MCF 10A (cell line): ENCODE data around the gene SELENOP. TPM values are rescaled to one million over a fixed set of nuclear protein-coding genes. Genes with fewer than 3 reads are reported as not detected.

Experiments
- BruUV-seq: library from RNA; stranded (reverse); fragments of 400-500 nt; replicated peaks from 2 replicates; lab custom pipeline; 2021; lab: Mats Ljungman, UMichigan
- CTCF ChIA-PET: fragments of 300-600 bp; sonication (Branson Sonifier 250); formaldehyde crosslinking; extraction: SDS; loops from one replicate; lab custom pipeline; 2021; ENCODE audit warnings: antibody characterized with exemption, inconsistent platforms; lab: Yijun Ruan, JAX
- POLR2A ChIA-PET: fragments of 300-600, 350-650 bp; sonication (Branson Sonifier 250); formaldehyde crosslinking; extraction: SDS; loops from one replicate; lab custom pipeline; 2020; ENCODE audit warnings: antibody characterized with exemption, inconsistent platforms; lab: Yijun Ruan, JAX
- DNase-seq: peaks from one replicate; pipeline ENCODE4 v3.0.0-alpha.2; 2018; ENCODE audit not compliant: unreplicated experiment
- H3K27ac Mint-ChIP-seq: one replicate; pipeline ENCODE4 v1.8.0; 2022; ENCODE audit warnings: mild to moderate bottlenecking, low read depth, mixed read lengths; ENCODE audit not compliant: unreplicated experiment
- H3K27me3 Mint-ChIP-seq: one replicate; pipeline ENCODE4 v1.8.0; 2022; ENCODE audit warnings: mixed read lengths; ENCODE audit not compliant: insufficient read depth, unreplicated experiment
- H3K36me3 Mint-ChIP-seq: one replicate; pipeline ENCODE4 v1.8.0; 2022; ENCODE audit warnings: mild to moderate bottlenecking, moderate library complexity, mixed read lengths; ENCODE audit not compliant: insufficient read depth, unreplicated experiment
- H3K4me1 Mint-ChIP-seq: one replicate; pipeline ENCODE4 v1.8.0; 2022; ENCODE audit warnings: mixed read lengths; ENCODE audit not compliant: insufficient read depth, unreplicated experiment
- H3K4me3 Mint-ChIP-seq: one replicate; pipeline ENCODE4 v1.8.0; 2022; ENCODE audit warnings: mild to moderate bottlenecking, moderate library complexity, mixed read lengths; ENCODE audit not compliant: unreplicated experiment
- H3K9me3 Mint-ChIP-seq: one replicate; pipeline ENCODE4 v1.8.0; 2022; ENCODE audit warnings: mixed read lengths; ENCODE audit not compliant: unreplicated experiment
- CTCF ChIP-seq: fragments of 200-600 bp; IDR thresholded peaks from one replicate; pipeline ENCODE4 v1.8.0; 2022; ENCODE audit warnings: antibody characterized with exemption, mild to moderate bottlenecking; ENCODE audit not compliant: unreplicated experiment
- intact Hi-C: fragments of 100-400 bp; cut with micrococcal nuclease; formaldehyde crosslinking; loops from 2 replicates; pipeline ENCODE4 v1.14.1; 2022
- total RNA-seq: library from RNA; stranded (reverse); gene quantifications from 2 replicates; pipeline ENCODE4 v1.2.3, GENCODE V29; 2022

SELENOP gene
- total RNA-seq, 1 experiment from 2014 or later: 8.3 TPM

GRCh38 chr5:42799241-42799608, 12.5 kb downstream of the SELENOP start:
- Mint-ChIP-seq H3K4me1 (no peaks in the 10 kb centered on the region), H3K36me3 (peaks cover 22% of the 10 kb centered on the region), H3K27me3 (no peaks in the 10 kb centered on the region), H3K27ac (no peak overlapping the region), H3K9me3 (peaks cover 6% of the 10 kb centered on the region), H3K4me3 (no peak overlapping the region)
- ChIA-PET POLR2A (interaction anchor here (0.6 to 4.9 kb wide), 3 partner anchors 12 to 700 kb away, joined by 3 to 45 read pairs (median 3); partner anchors contain the start of gene SELENOP), CTCF (interaction anchor here (0.7 kb wide), 1 partner anchor 90 kb away, joined by 4 read pairs; no protein-coding TSS in a partner anchor)
- DNase-seq: no peak
- TF ChIP-seq CTCF: no peak
- intact Hi-C loops: no loop called here
- no TSS peak for BruUV-seq

- Mint-ChIP-seq H3K27ac (no peak overlapping the region), H3K27me3 (no peaks in the 10 kb centered on the region), H3K4me3 (no peak overlapping the region), H3K36me3 (peaks cover 22% of the 10 kb centered on the region), H3K9me3 (peaks cover 6% of the 10 kb centered on the region), H3K4me1 (no peaks in the 10 kb centered on the region)
- TF ChIP-seq CTCF: no peak
- ChIA-PET CTCF (interaction anchor here (0.6 to 0.7 kb wide), 2 partner anchors 91 to 306 kb away, joined by 3 to 4 read pairs; no protein-coding TSS in a partner anchor), POLR2A (interaction anchor here (0.6 to 4.9 kb wide), 4 partner anchors 12 to 700 kb away, joined by 3 to 45 read pairs (median 3); partner anchors contain the start of gene SELENOP)
- intact Hi-C loops: no loop called here
- no peak for DNase-seq
- no TSS peak for BruUV-seq
Measured at GRCh38 chr5:42798284-42799240, 13.1 kb downstream of the SELENOP start.

- H3K27me3 Mint-ChIP-seq: no peaks in the 10 kb centered on the region
- no peak overlapping the region for H3K27ac Mint-ChIP-seq
- CTCF ChIA-PET: interaction anchor here (0.6 to 1.1 kb wide), 6 partner anchors 20 to 1672 kb away, joined by 3 to 6 read pairs (median 3); no protein-coding TSS in a partner anchor
- BruUV-seq: no TSS peak
- peaks cover 6% of the 10 kb centered on the region for H3K4me1 Mint-ChIP-seq
- DNase-seq: no peak
- intact Hi-C loops: no loop called here
- POLR2A ChIA-PET: no interaction called here
- H3K36me3 Mint-ChIP-seq: no peaks in the 10 kb centered on the region
- TF ChIP-seq CTCF: no peak
- no peak overlapping the region for H3K4me3 Mint-ChIP-seq
- peaks cover 9% of the 10 kb centered on the region for H3K9me3 Mint-ChIP-seq
Measured at GRCh38 chr5:42791151-42791550, 20.5 kb downstream of the SELENOP start.

GRCh38 chr5:42787845-42788244, 23.8 kb downstream of the SELENOP start:
- intact Hi-C loops: no loop called here
- ChIA-PET POLR2A (interaction anchor here (1.1 kb wide), 1 partner anchor 24 kb away, joined by 3 read pairs; the partner anchor contains the start of gene SELENOP), CTCF (no interaction called here)
- H3K4me3 Mint-ChIP-seq: no peak overlapping the region
- no peaks in the 10 kb centered on the region for H3K27me3 Mint-ChIP-seq
- peaks cover 11% of the 10 kb centered on the region for H3K4me1 Mint-ChIP-seq
- no peak for DNase-seq
- TF ChIP-seq CTCF: no peak
- no TSS peak for BruUV-seq
- H3K36me3 Mint-ChIP-seq: no peaks in the 10 kb centered on the region
- no peak overlapping the region for H3K27ac Mint-ChIP-seq
- peaks cover 10% of the 10 kb centered on the region for H3K9me3 Mint-ChIP-seq
